Cardiac ventricle fibroblast (primary cell): ENCODE results near the gene MICA. TPM values are rescaled to one million over a fixed set of nuclear protein-coding genes. Genes with fewer than 3 reads are reported as not detected.

Experiments used
- total RNA-seq: library from RNA; depleted of rRNA; stranded (reverse); fragments of >200 nt; gene quantifications from 2 replicates; pipeline ENCODE4 v1.2.3, GENCODE V29; 2015

The MICA gene
- 12.6 TPM in 2 replicates for total RNA-seq

GRCh38 chr6:31403283-31404060 is at the start of gene MICA:
Gene MICA, plus strand, starts transcription at chr6:31403595. Its CDS starts 38 bp downstream, at chr6:31403633.

GRCh38 chr6:31356946-31357466 is 46.4 kb upstream of the MICA start, which contains the start of gene HLA-B:
Gene HLA-B, minus strand, starts transcription at chr6:31357179. Its CDS starts 21 bp downstream, at chr6:31357158.

Other genes with a start within 250 kb of the MICA start
- 13.0 and 13.4 TPM in 2 replicates for gene CCHCR1, start 245.8 kb upstream of the MICA start, total RNA-seq
- 1.8 and 3.0 TPM in 2 replicates for gene TCF19, start 245.0 kb upstream of the MICA start, total RNA-seq
- gene POU5F1, start 232.9 kb upstream of the MICA start, total RNA-seq: not detected in 2 replicates
- gene HLA-C, start 131.5 kb upstream of the MICA start, total RNA-seq: 237 and 249 TPM in 2 replicates
- gene HLA-B, start 46.4 kb upstream of the MICA start, total RNA-seq: 231 and 468 TPM in 2 replicates
- 2.2 and 5.1 TPM in 2 replicates for gene MICB, start 94.5 kb downstream of the MICA start, total RNA-seq
- gene MCCD1, start 125.4 kb downstream of the MICA start, total RNA-seq: not detected in 2 replicates
- gene DDX39B, start 138.4 kb downstream of the MICA start, total RNA-seq: 205 and 225 TPM in 2 replicates
- 0.25 and 2.1 TPM in 2 replicates for gene ATP6V1G2, start 143.0 kb downstream of the MICA start, total RNA-seq
- gene NFKBIL1, start 144.0 kb downstream of the MICA start, total RNA-seq: 21.5 and 21.6 TPM in 2 replicates
- not detected in 2 replicates for gene LTA, start 168.7 kb downstream of the MICA start, total RNA-seq
- not detected in 2 replicates for gene TNF, start 172.0 kb downstream of the MICA start, total RNA-seq
- not detected in 2 replicates for gene LTB, start 178.8 kb downstream of the MICA start, total RNA-seq
- not detected in 2 replicates for gene LST1, start 182.7 kb downstream of the MICA start, total RNA-seq
- gene NCR3, start 189.4 kb downstream of the MICA start, total RNA-seq: not detected in 2 replicates
- not detected in 2 replicates for gene AIF1, start 211.6 kb downstream of the MICA start, total RNA-seq
- 66.0 and 73.3 TPM in 2 replicates for gene PRRC2A, start 217.1 kb downstream of the MICA start, total RNA-seq
- gene BAG6, start 249.1 kb downstream of the MICA start, total RNA-seq: 169 and 177 TPM in 2 replicates